ENCODE results near the gene INPP5K.

Gene INPP5K

GRCh38 chr17:1469231-1469852, 47.1 kb downstream of the INPP5K start:
- Histone ChIP-seq H3K4me1 (peaks cover 56% of the 10 kb centered on the region), H3K4me3 (no peak overlapping the region), H3K27me3 (peaks cover 12% of the 10 kb centered on the region; the same call in 1 of the 2 replicates), H3K9me3 (peaks cover 13% of the 10 kb centered on the region), H3K36me3 (peaks cover 61% of the 10 kb centered on the region), H3K9ac (no peak overlapping the region), H4K20me1 (peaks cover 57% of the 10 kb centered on the region), H3K4me2 (no peak overlapping the region), H3K27ac (no peak overlapping the region)
- TF ChIP-seq Cebpa-rat (IDR thresholded peaks at IDR 0.05) = no peak

DNA sequence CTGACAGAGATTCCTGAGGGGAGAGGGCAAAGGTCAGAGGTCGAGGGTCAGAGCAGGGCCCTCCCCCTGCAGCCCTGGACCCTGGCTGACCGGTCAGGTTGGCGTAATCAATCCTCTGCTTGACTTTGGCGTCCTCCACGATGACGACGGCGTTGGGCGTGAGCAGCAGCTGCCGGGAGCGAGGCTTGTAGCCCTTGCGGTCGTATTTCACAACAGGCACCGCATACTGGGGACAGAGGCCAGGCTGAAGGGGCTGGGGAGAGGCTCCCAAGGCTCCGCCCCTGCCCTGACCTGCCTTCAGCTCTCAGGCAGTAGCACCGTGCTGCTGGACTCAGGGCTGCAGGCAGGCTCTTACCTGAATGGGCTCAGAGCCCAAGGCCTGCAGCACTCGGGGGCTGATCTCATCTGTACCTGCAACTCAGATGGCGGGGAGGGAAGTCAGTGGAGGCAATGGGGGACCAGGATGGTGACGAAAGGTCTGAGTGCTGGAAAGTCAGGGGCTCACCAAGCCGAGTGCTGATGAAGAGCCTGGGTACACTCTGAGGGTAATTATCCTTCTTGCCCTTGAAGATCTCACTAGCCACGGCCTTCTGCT, 48.4 kb downstream of the INPP5K start:
- peaks cover 56% of the 10 kb centered on the region for H3K4me1 ChIP-seq
- no peak overlapping the region for H3K4me3 ChIP-seq
- H3K27ac ChIP-seq = no peak overlapping the region
- peaks cover 61% of the 10 kb centered on the region for H3K36me3 ChIP-seq
- peaks cover 18% of the 10 kb centered on the region; the same call in 1 of the 2 replicates for H3K27me3 ChIP-seq
- no peak overlapping the region for H3K9ac ChIP-seq
- peaks cover 57% of the 10 kb centered on the region for H4K20me1 ChIP-seq
- no peak for TF ChIP-seq Cebpa-rat (IDR thresholded peaks at IDR 0.05)
- H3K4me2 ChIP-seq = no peak overlapping the region
- peaks cover 13% of the 10 kb centered on the region for H3K9me3 ChIP-seq

GRCh38 chr17:1467258-1467657, 49.2 kb downstream of the INPP5K start:
- no peak overlapping the region for H3K27ac ChIP-seq
- H3K27me3 ChIP-seq = peaks cover 21% of the 10 kb centered on the region
- no peak overlapping the region for H3K4me3 ChIP-seq
- TF ChIP-seq Cebpa-rat (IDR thresholded peaks at IDR 0.05) = no peak
- H3K4me1 ChIP-seq = peaks cover 56% of the 10 kb centered on the region
- H4K20me1 ChIP-seq = peaks cover 57% of the 10 kb centered on the region
- no peak overlapping the region for H3K4me2 ChIP-seq
- no peak overlapping the region for H3K9ac ChIP-seq
- H3K9me3 ChIP-seq = peaks cover 13% of the 10 kb centered on the region
- peaks cover 58% of the 10 kb centered on the region for H3K36me3 ChIP-seq

- no peak for TF ChIP-seq Cebpa-rat (IDR thresholded peaks at IDR 0.05)
- peak overlapping the region; percentile 65; the same call in 1 of the 2 replicates for H3K4me2 ChIP-seq
- H3K36me3 ChIP-seq = peaks cover 36% of the 10 kb centered on the region
- peaks cover 37% of the 10 kb centered on the region for H3K27me3 ChIP-seq
- H3K4me3 ChIP-seq = no peak overlapping the region
- peaks cover 37% of the 10 kb centered on the region for H3K4me1 ChIP-seq
- no peak overlapping the region for H3K27ac ChIP-seq
- H3K9ac ChIP-seq = no peak overlapping the region
- peaks cover 60% of the 10 kb centered on the region for H4K20me1 ChIP-seq
- peaks cover 4% of the 10 kb centered on the region for H3K9me3 ChIP-seq
Measured at GRCh38 chr17:1464186-1464585, 52.2 kb downstream of the INPP5K start.

GRCh38 chr17:1462164-1463112, 54.0 kb downstream of the INPP5K start:
- no peak for TF ChIP-seq Cebpa-rat (IDR thresholded peaks at IDR 0.05)
- peaks cover 30% of the 10 kb centered on the region for H3K4me1 ChIP-seq
- H3K9ac ChIP-seq = no peak overlapping the region
- peak overlapping the region; percentile 65 for H3K4me2 ChIP-seq
- no peak overlapping the region for H3K4me3 ChIP-seq
- H4K20me1 ChIP-seq = peaks cover 60% of the 10 kb centered on the region
- H3K27ac ChIP-seq = no peak overlapping the region
- H3K27me3 ChIP-seq = peaks cover 37% of the 10 kb centered on the region
- no peaks in the 10 kb centered on the region for H3K9me3 ChIP-seq
- H3K36me3 ChIP-seq = peaks cover 20% of the 10 kb centered on the region

DNA sequence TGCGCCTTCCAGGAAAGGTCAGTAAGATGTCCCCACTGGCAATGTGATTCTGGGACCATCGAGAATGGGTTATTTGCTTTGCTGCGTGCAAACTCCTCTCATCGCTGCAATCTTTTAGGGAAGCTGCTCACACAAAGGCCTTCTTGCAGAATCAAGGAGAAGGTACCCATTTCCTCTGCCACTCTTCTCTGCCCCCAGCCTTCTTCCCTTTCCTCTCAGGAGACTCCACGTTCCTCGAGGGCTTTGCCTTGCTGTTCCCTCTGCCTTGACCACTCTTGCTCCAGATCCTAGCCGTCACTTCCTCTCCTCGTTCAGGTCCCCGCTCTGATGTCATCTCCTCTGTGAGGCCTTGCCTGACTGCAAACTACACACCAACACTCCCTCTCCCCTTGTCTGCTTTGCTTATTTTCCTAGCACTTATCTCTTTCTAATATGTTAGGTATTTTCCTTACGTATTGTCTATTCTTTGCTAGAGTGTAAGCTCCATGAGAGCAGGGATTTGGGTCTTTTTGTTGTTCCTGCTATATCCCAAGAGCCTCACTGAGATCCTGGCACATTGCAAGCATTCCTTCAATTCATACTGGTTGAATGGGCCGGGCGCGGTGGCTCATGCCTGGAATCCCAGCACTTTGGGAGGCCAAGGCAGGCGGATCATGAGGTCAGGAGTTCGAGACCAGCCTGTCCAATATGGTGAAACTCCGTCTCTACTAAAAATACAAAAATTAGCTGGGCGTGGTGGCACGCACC, 55.0 kb downstream of the INPP5K start:
- Histone ChIP-seq H3K27me3 (peaks cover 37% of the 10 kb centered on the region), H3K9me3 (no peaks in the 10 kb centered on the region), H4K20me1 (peaks cover 60% of the 10 kb centered on the region), H3K36me3 (peaks cover 12% of the 10 kb centered on the region), H3K9ac (no peak overlapping the region), H3K4me1 (peaks cover 38% of the 10 kb centered on the region), H3K4me2 (no peak overlapping the region), H3K4me3 (no peak overlapping the region), H3K27ac (no peak overlapping the region)
- no peak for TF ChIP-seq Cebpa-rat (IDR thresholded peaks at IDR 0.05)

GRCh38 chr17:1460233-1460632, 56.2 kb downstream of the INPP5K start:
- Histone ChIP-seq H3K9ac (no peak overlapping the region), H3K36me3 (peaks cover 1% of the 10 kb centered on the region; the same call in 1 of the 2 replicates), H4K20me1 (peaks cover 57% of the 10 kb centered on the region), H3K27me3 (peaks cover 30% of the 10 kb centered on the region), H3K4me2 (no peak overlapping the region), H3K27ac (no peak overlapping the region), H3K4me1 (peaks cover 38% of the 10 kb centered on the region), H3K9me3 (no peaks in the 10 kb centered on the region), H3K4me3 (no peak overlapping the region)
- TF ChIP-seq Cebpa-rat (IDR thresholded peaks at IDR 0.05) = no peak

GRCh38 chr17:1455797-1456599, 60.4 kb downstream of the INPP5K start, which contains the start of gene CRK:
TSS of gene CRK (minus strand) at chr17:1456232. CDS start at chr17:1456117, 115 bp downstream.
- H3K27ac ChIP-seq = peak within 1 kb of the TSS; percentile 97
- peak within 1 kb of the TSS; percentile 94 for H3K4me2 ChIP-seq
- peak within 1 kb of the TSS; percentile 100 for H3K4me3 ChIP-seq
- H3K36me3 ChIP-seq = peaks cover 25% of the 10 kb centered on the region
- peaks cover 4% of the 10 kb centered on the region for H3K27me3 ChIP-seq
- peaks cover 57% of the 10 kb centered on the region for H4K20me1 ChIP-seq
- TF ChIP-seq Cebpa-rat (IDR thresholded peaks at IDR 0.05) = no peak
- peaks cover 33% of the 10 kb centered on the region for H3K4me1 ChIP-seq
- H3K9me3 ChIP-seq = no peaks in the 10 kb centered on the region
- H3K9ac ChIP-seq = peak within 1 kb of the TSS; percentile 98
